GM23248 (cell line): ENCODE data around the gene CACNG5.

Experiments
- EZH2 ChIP-seq: fragments of 200-600 bp; sonication (generic); IDR thresholded peaks from 2 replicates; pipeline ENCODE4 v1.6.1; 2018; ENCODE audit warnings: antibody characterized with exemption, mild to moderate bottlenecking; ENCODE audit not compliant: insufficient read depth, poor library complexity, severe bottlenecking
- EZH2phosphoT487 ChIP-seq: fragments of 200-600 bp; sonication (generic); IDR thresholded peaks from 2 replicates; pipeline ENCODE4 v1.6.1; 2018; ENCODE audit warnings: antibody characterized with exemption, moderate library complexity, mild to moderate bottlenecking, low read depth; ENCODE audit not compliant: insufficient read depth

GRCh38 chr17:66909804-66910373 lies 75.0 kb downstream of the CACNG5 start:
- TF ChIP-seq EZH2phosphoT487 = no peak
- TF ChIP-seq EZH2 = no peak
